Stimulated activated CD8-positive, alpha-beta memory T cell treated with anti-CD3 and anti-CD28 coated beads, Interleukin-15, amount 100 ng/mL, for 48 hours (primary cell): ENCODE data around the gene SPESP1.
"Not testable (repeated sequence)": the region's sequence is repeated elsewhere in the genome, so short reads cannot be mapped to it uniquely, and the experiment has no call there.

ENCODE experiments used
- DNase-seq, 2 donors: peaks; one replicate each; pipeline ENCODE4 v3.0.0-alpha.2; 2020; ENCODE audit warnings: low read depth in 2 of 2

Gene SPESP1

DNA sequence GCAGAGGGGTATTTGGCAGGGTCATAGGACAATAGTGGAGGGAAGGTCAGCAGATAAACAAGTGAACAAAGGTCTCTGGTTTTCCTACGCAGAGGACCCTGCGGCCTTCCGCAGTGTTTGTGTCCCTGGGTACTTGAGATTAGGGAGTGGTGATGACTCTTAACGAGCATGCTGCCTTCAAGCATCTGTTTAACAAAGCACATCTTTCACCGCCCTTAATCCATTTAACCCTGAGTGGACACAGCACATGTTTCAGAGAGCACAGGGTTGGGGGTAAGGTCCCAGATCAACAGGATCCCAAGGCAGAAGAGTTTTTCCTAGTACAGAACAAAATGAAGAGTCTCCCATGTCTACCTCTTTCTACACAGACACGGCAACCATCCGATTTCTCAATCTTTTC, 33.4 kb downstream of the SPESP1 start:
- not testable (repeated sequence) for DNase-seq

DNA sequence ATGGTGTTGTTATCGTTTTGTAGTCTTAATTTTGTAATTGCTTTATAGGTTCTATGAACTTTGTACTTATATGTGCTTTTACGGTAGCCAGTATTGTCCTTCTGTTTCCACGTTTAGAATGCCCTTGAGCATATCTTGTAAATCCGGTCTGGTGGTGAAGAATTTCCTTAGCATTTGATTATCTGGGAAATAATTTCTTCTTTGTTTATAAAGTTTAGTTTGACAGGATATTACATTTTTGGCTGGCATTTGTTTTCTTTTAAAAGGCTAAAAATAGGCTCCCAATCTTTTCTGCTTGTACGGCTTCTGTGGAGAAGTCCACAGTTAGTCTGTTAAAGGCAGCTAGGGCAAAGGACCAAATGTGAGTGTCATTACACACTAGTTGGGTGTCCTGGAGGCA, 36.7 kb downstream of the SPESP1 start:
- DNase-seq = no peak

DNA sequence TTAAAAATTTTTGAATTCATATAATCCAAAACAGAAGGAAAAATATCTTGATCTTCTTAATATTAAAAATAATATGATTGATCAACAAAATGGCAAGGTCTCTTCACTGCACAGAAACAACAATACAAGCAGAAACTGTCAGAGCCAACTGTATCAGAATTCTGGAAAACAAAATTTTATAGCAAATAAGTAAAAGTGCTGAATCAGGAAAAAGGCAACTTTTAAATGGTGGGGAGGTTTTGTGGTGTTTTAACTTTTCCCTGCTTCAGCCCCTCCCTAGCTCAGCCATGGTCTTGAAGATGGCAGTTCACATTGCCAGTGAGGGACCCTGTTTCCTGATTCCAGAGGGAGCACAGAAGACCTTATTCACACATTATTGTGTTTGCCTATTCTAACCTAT, 37.6 kb downstream of the SPESP1 start:
- no peak for DNase-seq

DNA sequence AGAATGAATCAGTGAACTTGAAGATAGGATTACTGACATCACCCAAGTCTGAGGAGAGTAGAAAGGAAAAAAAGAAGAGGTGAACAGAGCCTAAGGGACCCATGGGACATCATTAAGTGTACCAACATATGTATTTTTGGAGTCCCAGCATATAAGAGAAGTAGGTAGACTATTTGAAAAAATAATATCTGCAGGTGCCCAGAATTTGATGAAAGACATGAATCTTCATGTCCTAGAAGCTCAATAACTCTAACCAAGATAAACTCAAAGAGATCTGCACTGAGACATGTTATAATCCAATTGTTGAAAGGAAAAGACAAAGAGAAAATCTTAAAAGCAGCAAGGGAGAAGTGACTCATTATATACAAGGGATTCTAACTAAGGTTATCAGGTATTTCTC, 39.0 kb downstream of the SPESP1 start:
- no peak for DNase-seq

DNA sequence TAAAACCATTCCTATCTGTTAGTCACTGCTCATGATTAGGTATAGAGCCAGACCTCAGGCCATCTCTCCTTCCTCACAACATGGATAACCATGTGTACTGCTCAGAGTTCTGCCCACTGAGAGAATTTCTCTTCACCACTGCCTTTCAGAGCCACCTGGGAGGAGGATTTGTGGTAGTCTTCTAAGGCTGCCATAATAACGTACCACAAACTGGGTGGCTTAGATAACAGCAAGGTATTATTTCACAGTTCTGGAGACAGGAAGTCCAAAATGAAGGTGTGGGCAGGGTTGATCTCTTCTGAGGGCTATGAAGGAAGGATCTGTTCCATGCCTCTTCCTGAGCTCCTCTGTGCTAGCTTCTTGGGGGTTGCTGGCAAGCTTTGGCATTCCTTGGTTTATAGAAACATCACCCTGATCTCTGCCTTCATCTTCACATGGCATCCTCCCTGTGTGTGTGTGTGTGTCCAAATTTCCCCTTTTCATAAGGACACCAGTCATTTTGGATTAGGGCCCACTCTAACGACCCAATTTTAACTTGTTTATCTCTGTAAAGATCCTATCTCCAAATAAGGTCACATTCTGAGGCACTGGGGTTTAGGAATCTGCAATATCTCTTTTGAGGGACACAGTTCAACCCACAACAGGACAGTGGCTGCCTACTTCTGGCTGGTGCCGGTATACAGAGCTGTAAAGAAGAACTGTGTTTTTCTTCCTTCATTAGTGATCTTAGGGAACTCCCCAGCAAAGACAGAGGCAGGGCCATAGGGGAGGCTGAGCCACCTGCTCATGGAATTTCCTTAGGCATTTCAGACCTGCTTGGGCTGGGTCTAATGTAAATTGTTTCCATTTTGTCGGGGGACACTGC, 42.1 kb downstream of the SPESP1 start:
- DNase-seq = no peak

DNA sequence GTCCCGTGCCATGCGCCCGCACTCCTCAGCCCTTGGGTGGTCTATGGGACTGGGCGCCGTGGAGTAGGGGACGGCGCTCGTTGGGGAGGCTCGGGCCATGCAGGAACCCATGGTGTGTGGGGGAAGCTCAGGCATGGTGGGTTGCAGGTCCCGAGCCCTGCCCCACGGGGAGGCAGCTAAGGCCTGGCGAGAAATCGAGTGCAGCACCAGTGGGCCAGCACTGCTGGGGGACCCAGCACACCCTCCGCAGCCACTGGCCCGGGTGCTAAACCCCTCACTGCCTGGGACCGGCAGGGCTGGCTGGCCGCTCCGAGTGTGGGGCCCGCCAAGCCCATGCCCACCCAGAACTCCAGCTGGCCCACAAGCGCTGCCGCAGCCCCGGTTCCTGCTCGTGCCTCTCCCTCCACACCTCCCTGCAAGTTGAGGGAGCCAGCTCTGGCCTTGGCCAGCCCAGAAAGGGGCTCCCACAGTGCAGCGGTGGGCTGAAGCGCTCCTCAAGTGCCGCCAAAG, 45.4 kb downstream of the SPESP1 start:
- DNase-seq = not testable (repeated sequence)

DNA sequence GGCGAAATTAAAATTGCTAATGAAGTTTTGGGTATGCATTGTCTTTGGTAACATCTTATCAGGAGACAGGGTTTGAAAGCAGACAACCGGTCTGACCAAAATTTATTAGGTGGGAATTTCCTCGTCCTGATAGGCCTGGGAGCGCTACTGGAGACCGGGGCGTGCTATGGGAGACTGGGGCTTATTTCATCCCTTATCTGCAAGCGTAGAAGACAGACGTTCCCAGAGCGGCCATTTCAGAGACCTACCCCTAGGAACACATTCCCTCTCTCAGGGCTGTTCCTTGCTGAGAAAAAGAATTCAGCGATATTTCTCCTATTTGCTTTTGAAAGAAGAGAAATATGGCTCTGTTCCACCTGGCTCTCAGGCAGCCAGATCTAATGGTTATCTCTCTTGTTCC, 47.1 kb downstream of the SPESP1 start:
- not testable (repeated sequence) for DNase-seq

DNA sequence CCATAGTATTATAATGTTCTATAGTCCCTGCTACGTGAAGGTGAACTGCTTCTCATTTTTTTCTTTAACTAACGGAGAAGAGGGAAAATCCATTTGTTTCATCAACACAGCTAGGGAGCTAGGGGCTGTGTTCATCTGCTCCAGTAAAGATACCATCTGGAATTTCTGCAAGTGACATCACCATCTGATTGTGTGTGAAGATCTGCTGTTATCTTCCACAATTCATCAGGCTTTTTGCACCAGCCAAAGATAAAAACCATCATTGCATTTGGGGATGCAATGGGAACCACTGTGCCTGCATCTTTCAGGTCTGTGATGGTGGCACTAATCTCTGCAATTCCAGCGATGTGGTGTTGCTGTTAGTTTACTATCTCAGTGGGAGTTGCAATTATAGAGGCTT, 48.7 kb downstream of the SPESP1 start:
- DNase-seq = no peak

DNA sequence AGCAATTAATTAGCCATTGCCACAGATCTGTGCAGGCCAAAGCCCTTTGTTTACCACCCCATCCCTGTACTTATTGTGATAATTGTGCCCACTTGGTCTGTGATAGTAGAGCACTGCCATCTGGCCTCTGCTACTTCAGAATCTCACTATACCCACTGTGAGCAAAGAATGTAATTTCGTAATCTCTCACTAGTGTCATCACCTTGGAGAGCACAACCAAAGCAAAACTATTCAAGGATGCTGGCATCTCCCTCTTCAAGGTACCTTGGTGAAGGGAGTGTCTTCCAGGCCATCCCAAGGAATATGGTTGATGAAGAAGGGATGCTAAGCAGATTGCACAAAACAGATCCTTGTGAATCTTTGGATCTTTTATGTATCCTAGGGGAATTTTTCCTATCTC, 49.5 kb downstream of the SPESP1 start:
- no peak for DNase-seq

DNA sequence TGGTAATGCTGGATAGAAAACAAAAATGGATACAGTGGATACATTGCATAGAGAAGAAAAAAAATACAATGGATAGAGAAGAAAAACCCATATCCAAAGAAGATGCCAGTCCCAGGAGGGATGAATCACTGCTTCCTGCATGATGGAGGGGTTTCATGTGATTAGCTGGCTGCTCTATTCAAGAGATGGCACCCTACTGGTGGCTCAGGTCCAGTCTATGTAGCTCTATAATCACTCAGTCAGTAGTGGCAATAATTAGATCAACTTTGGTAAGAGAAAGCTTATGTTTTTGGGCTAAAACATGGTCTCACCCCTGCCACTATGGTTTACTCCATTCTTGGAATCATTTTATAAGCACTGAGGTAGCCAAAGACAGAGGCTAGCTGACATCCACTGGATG, 50.5 kb downstream of the SPESP1 start:
- DNase-seq = no peak

DNA sequence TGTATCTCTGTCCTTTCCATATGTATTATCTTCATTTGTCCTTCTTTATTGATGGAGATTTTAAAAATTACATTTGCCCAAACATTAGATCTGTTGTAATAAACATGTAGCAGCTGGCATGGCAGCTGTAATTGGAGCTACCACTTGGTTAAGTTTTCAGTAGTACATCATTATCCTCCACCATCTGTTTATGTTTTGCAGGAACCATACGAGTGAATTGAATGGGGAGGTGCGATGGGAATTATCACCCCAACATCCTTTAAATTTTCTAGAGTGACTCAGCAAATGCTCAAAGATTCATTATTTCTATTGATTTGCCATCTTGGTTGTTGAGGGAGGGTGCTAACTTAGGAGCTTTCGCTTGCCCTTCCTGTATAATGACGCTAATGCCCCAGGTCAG, 51.6 kb downstream of the SPESP1 start:
- DNase-seq = no peak

DNA sequence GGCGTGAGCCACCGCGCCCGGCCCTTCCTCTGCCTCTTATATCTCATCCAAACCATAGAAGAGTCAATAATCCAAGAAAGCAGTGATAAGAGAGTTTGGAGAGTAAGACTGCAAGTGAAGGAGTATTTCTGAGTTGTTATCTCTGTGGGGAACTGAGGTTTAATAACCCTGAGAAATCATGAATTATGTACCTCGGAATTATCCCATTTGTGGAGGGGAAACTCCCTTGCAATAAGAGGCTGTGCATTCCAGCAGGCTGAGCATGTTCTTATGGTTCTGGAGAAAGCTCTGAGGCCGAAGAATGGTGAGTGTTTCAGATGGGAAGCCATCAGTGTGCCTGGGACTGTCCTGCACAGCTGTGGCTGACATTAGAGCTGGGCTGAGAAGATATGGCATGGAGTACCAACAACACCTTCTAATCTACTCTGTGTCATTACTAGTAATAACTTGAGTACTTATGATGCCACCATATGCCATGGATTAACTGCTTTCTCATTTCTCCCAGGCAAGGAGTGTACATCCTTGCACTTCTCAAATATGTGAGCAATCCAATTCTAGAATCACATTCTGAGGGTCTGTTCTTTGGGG, 52.7 kb downstream of the SPESP1 start:
- no peak for DNase-seq

DNA sequence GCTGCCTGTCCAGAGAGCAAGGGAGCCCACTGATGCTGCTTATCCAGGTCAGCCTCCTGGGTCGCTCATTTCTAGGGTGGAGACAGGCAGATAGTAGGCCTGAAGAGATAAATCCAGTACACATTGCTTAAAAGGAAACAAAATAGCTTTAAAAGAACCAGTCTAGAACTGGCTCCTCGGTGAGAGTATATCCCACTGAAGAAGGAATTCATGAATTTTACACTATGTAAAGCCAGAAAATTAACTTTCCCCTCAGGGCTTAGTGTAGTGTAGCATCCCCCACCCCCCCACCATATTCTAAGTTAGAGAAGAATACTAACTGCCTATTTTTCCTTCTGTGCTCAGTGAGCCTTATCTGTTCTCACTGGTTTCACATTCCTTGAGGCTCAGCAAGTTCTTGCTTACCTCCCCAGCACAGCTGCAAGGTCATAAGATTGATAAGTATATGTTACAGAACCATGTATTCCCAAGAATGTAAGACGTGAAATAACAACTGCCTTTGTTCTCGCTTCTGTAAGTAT, 53.7 kb downstream of the SPESP1 start:
- no peak for DNase-seq

DNA sequence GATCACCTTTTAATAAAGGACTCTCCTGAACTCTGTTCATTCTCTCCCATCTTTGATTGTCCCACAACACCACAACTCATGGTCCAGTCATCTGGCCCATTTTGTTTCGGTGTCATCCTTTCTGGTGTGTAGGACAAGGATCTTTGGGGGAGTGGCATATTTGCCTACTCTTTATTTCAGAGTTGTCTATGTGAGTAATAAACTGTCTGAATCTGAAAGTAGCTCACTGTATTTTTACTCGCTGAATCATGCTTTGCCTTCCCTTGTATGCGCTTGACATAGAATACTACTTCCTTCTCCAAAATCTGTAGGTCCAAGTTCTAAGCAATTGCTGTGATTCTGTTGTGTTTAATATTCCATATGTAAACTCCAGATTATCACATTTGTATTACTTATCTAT, 54.3 kb downstream of the SPESP1 start:
- no peak for DNase-seq

DNA sequence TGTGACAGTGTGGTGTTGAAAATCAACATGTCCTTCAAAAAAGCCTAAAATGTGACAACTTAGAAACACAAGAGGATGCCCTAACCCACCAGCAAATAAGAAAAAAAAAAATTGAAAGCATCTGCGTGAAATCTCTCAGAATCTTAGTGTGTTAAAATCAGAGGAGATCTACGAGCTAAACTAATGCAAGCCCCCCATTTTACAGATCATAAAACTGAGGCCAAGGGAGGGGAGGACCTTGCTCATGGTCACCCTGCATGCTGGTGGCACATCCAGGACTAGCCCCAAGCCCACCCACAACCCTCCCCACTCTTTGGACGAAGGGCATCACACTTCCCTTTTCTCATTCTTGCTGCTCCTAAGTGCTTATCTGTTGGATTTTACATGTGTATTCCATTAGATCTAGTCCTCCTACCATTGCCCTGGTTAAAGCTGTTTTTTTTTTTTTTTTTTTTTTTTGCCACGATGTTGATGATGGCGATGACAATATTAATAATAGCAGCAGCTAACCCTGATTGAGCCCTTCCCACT, 55.1 kb downstream of the SPESP1 start:
- DNase-seq = no peak

DNA sequence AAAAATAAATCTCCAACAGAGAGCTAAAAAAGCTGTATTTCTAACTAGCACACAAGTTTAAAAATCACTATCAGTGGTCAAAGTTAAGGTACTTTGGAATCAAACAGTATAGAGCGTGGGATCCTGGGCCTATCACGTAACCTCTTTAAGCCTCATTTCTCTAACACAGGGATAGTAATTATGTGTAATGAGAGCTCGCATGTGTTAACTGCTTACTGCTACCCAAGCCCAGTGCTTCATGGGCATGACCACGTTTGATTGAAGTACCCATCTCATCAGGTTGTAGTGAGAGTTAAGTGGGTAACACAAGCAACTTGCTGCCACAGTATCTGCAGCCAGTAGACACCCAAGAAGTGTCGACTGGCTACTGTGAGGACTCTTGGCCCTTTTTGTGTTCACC, 56.0 kb downstream of the SPESP1 start:
- DNase-seq = no peak

DNA sequence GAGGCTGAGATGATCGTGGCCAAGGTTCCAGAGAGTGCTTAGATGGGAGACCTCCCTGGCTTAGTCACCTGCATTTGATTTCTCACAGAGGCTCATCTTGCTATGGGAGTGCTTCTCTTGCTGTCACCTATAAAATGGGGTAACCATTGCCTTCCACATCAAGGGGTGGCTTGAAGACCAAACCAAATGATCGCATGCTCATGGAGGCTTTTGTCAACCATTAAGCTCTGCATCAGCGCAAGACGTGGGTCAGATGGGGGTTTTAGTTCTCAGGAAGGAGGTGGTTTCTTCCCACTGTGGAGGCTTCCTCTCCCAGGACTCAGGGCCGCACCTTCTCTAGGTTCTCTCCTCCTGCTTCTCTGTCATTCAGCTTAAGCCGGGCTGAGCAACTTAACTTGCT, 56.8 kb downstream of the SPESP1 start:
- DNase-seq = no peak

DNA sequence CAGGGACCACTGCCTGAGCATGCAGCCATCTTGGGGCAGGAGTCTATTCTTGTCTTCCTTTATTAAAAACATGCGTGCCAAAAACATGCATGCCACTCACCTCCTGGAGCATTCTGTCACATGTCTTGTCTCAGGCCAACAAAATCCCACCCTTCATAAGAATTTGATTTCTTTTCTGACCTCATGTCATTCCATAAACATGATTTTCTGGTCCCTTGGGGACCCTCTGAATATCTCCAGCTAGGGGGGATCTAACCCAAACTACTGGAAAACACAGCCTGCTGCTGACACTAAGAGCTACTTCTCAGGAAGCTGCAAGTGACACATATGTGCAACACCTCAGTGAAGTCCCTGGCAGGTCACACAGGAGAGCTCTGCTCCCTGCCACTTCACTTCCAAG, 57.4 kb downstream of the SPESP1 start:
- no peak for DNase-seq

DNA sequence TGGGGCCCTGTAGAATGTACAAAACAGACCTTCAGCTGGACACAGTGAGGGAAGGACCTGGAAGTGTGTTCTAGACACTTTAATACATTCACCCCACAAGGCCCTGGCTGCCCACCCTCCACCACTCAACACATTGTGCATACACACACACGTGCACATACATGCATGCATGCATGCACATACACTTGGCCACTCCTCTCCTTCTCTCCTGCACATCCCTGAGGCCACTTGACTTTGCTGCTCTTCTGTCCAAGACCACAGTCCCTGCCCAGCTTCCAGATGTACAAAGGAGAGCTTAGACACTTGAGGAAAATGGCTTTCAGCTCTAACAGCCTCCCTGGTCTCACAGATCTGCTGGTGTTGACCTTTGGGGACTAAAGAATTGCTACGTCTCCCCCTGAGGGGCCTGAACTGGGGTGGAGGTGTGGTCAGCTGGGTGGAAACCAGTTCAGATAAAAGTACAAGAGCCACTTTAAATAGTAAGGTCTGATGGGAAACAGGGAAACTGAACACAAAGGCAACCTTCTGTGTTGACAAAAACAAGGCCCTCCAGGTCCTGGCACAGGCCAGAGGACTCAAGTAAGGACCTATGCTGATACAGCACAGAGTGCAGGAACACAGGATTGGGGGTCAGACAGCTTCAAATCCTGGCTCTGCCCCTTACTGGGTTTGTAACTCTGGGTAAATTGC, 59.4 kb downstream of the SPESP1 start:
- no peak for DNase-seq

DNA sequence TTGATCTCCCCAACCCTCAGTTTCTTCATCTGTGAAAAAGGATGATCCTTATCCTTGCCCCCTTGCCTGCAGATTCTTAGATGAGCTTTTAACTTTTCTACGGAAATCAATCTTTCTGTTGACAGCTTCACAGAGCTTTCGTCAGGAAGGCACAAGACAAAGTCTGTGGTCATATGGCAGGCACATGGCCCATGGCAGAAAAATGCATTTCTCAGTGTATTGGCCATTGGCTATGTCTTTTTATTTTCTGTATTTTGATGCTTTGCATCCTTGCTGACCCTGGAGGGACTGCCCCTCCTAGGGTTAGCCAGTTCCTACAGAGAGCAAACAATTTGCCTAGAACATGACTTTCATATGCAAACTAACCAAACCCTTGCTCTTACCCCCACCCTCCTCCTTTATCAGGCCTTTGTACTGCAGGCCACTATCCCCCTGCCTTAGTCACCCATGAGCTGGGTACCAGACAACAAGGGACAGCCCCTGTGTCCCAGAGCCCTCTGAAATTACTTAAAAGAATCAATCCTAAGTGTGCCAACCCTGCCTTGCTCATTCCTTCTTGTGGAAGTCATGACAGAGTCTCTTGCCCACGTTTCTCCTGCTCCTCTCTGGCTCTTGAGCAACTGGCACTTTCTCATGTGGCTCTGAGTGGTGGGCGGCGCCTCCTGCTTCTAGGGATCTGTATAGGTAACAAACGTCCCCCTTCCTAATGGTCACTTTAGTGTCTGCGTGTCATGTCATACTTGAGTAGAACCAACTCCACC, 60.1 kb downstream of the SPESP1 start:
- no peak for DNase-seq

DNA sequence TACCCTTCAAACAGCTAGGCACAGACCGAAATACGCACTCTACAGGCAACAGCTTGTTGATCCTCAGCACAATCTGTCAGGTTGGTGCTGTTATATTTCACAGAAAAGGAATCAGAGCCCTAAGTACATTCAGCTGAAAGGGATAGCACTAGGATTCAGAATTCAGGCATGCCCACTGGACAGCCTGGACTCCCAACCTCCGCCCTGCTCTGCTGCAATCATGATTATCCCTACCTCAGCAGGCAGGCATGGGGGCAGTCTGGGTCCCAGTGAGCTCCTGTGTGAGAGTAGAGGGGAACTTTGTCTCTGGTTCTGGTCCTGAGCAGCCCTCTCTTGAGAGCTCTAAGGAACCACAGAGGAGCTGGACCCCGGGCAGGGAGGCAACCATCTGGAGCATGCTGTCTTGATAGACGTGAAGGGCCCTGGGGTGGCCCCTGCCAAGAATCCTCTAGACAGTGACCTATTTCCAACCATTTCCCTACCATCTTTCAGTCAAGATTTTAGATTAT, 60.7 kb downstream of the SPESP1 start:
- DNase-seq = no peak
